Muscle of leg (tissue), 11 donors: ENCODE results near the gene ZNF618. TPM values are rescaled to one million over a fixed set of nuclear protein-coding genes. Genes with fewer than 3 reads are reported as not detected.
"Not testable (repeated sequence)": the region's sequence is repeated elsewhere in the genome, so short reads cannot be mapped to it uniquely, and the experiment has no call there.

Source experiments
- DNase-seq: peaks from one replicate; pipeline ENCODE4 v3.0.0; 2013
- H3K27ac ChIP-seq: one replicate; pipeline ENCODE4 v1.5.1; 2013; ENCODE audit warnings: mild to moderate bottlenecking, low read length, control low read depth
- H3K27me3 ChIP-seq: one replicate; pipeline ENCODE4 v1.6.1; 2013; ENCODE audit warnings: low read length; ENCODE audit not compliant: control insufficient read depth, insufficient read depth
- H3K36me3 ChIP-seq: one replicate; pipeline ENCODE4 v1.6.1; 2013; ENCODE audit warnings: low read length; ENCODE audit not compliant: control insufficient read depth, insufficient read depth
- H3K4me1 ChIP-seq: one replicate; pipeline ENCODE4 v1.6.1; 2013; ENCODE audit warnings: low read length; ENCODE audit not compliant: control insufficient read depth, insufficient read depth
- H3K4me3 ChIP-seq: one replicate; pipeline ENCODE4 v1.5.1; 2013; ENCODE audit warnings: low read length, control low read depth
- H3K9me3 ChIP-seq: replicated peaks from 2 replicates; pipeline ENCODE4 v1.6.1; 2013; ENCODE audit warnings: low read depth, low read length; ENCODE audit not compliant: control insufficient read depth
- WGBS: methylation state at CpG from one replicate; pipeline ENCODE4 v1.1.5; 2013; ENCODE audit warnings: missing lambda C conversion rate; ENCODE audit not compliant: insufficient coverage; 5-methylcytosine and 5-hydroxymethylcytosine counted together
- polyA plus RNA-seq, 8 donors: library from polyadenylated mRNA; unstranded; fragments of 120-200 nt; gene quantifications; one replicate each; pipeline versions ENCODE4 v1.2.1 to v1.2.3, GENCODE V29; 2013; ENCODE audit warnings: inconsistent platforms in 1 of 8, low replicate concordance in 1 of 8; ENCODE audit not compliant: insufficient read length in 8 of 8, insufficient read depth in 1 of 8
- total RNA-seq: library from RNA; stranded (reverse); fragments of 120-200 nt; gene quantifications from one replicate; pipeline ENCODE4 v1.2.4, GENCODE V29; 2013

The ZNF618 gene
- total and polyA plus RNA-seq, 9 donors = 6.4 to 21.8 (median 16.1) TPM

- H3K27me3 ChIP-seq = no peaks in the 10 kb centered on the region
- no peak overlapping the region for H3K27ac ChIP-seq
- DNase-seq = no peak
- peaks cover 23% of the 10 kb centered on the region for H3K36me3 ChIP-seq
- no peaks in the 10 kb centered on the region for H3K9me3 ChIP-seq
- no peak overlapping the region for H3K4me3 ChIP-seq
- peaks cover 64% of the 10 kb centered on the region for H3K4me1 ChIP-seq
- WGBS = 43% methylated on average over 1 of the region's 3 CpGs
Measured at GRCh38 chr9:113995963-113996362, 119.9 kb downstream of the ZNF618 start.

DNA sequence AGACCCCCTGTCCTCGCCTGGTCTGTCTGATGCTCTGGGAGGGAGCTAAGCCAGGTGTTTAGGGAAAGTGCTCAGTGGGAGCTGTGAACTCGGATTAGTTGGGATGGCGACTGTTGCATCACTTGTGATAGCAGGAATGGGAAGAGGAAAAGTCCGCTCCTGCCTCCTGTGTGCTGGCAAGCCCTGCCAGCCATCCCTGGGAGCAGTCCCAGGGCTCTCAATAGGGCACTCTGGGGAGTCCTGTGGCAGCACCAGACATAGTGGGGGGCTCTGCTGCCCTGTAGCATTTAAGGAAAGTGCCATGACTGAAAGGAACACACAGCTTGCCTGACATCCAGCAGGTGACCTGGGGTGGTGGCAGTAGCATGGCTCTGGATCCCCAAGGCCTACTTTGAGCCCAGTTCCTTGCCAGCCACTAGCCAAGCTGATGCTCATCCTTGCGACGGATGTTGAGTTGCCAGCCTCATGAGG is 120.5 kb downstream of the ZNF618 start:
- Histone ChIP-seq H3K4me3 (no peak overlapping the region), H3K27ac (no peak overlapping the region), H3K9me3 (no peaks in the 10 kb centered on the region), H3K36me3 (peaks cover 24% of the 10 kb centered on the region), H3K27me3 (no peaks in the 10 kb centered on the region), H3K4me1 (peaks cover 58% of the 10 kb centered on the region)
- no peak for DNase-seq
- whole genome bisulfite sequencing = 88% methylated on average over 3 of the region's 6 CpGs

DNA sequence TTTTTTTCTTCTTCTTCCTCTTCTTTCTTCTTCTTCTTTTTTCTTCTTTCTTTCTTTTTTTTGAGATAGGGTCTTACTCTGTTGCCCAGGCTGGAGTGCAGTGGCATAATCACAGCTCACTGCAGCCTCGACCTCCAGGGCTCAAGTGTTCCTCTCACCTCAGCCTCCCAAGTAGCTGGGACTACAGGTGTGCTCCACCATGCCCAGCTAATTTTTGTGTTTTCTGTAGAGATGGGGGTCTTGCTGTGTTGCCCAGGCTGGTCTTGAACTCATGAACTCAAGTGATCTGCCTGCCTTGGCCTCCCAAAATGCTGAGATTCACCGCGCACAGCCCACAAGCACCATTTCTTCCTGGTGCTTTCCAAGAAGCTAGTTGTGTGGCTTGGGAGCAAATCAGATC is 121.0 kb downstream of the ZNF618 start:
- WGBS = no CpG with 5 or more reads among the region's 3 CpGs
- H3K27ac ChIP-seq, DNase-seq, H3K9me3 ChIP-seq, H3K4me3 ChIP-seq, H3K27me3 ChIP-seq: not testable (repeated sequence)
- peaks cover 29% of the 10 kb centered on the region for H3K36me3 ChIP-seq
- peaks cover 55% of the 10 kb centered on the region for H3K4me1 ChIP-seq

DNA sequence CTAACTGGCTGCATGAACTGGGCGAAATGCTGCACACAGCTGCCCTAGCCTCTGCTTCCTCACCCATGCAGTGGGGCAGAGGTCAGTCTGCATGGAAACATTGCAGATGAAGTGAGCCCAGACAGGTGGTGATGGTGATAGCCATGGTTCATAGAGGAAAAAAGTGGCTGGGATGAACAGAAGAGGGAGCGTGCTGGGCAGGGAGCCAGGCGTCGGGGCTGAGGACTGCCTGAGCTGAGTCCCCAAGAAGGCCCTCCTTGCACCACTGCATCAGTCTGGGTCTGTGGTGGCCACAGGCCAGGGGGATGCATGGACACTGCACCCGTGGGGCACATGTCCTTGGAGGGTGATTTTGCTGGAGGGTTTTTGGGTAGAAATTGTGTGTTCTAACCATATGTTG is 121.5 kb downstream of the ZNF618 start:
- no peak for DNase-seq

DNA sequence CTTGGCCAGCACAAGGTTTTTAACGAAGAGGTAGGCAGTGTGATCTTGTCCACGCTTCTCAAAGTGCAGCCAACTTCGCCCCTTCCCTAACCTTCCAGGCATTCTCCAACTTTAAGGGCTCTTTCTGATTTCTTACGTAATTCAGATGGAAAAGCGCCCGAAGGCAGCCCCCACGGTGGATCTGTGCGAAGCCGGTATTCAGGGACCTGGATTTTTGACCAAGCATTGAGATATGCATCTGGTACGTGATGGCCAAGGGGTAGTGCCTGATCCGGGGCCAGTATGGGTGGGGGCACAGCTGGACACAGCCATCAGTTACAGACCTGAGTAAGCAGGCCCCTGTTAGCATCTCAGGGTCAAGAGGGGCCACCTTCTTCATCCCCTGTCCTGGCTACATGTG is 122.0 kb downstream of the ZNF618 start:
- WGBS = 91% methylated on average over 8 of the region's 11 CpGs
- H3K9me3 ChIP-seq = no peaks in the 10 kb centered on the region
- no peak overlapping the region for H3K27ac ChIP-seq
- H3K36me3 ChIP-seq = peaks cover 39% of the 10 kb centered on the region
- DNase-seq = no peak
- H3K4me3 ChIP-seq = no peak overlapping the region
- no peaks in the 10 kb centered on the region for H3K27me3 ChIP-seq
- peaks cover 55% of the 10 kb centered on the region for H3K4me1 ChIP-seq

More for the DNA sequence above, 121.5 kb downstream of the ZNF618 start:
- Histone ChIP-seq H3K4me3 (no peak overlapping the region), H3K9me3 (no peaks in the 10 kb centered on the region), H3K27ac (no peak overlapping the region), H3K27me3 (no peaks in the 10 kb centered on the region), H3K36me3 (peaks cover 34% of the 10 kb centered on the region), H3K4me1 (peaks cover 55% of the 10 kb centered on the region)
- WGBS = 75% methylated on average over 4 of the region's 5 CpGs

DNA sequence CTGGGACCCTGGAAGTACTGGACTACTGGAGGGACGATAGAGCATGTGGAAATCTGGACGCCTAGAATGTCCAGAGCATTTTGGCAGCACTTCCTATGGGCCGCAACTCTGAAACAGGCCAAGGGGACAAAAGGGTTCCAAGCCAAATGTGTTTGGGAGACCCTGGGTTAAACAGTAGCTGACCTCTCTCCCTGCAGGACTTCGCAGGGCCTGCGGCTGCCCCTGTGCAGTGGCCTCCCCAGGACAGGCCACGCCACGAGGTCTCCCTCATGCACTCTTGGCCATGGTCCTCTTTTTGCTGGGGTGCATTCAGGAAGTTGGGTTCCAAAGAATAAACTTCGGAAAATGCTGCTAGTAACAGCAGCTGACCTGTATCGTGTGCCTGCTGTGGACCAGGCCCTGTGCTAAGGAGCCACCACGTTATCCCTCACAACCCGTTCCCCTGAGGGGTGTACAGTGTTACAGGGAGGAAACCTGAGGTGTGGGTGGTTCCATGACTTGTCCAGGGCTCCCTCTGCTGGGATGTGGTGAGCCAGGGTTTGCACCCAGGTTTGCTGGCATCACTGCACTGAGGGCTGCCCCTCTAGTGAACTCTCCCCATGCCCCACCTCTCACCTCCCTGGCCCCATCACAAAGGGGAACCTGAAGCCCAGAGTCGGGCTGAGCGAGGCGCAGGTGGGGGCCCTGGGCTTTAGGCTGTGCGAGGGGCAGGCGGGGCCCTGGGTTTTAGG is 122.6 kb downstream of the ZNF618 start:
- Histone ChIP-seq H3K27me3 (no peaks in the 10 kb centered on the region), H3K27ac (no peak overlapping the region), H3K4me3 (no peak overlapping the region), H3K36me3 (peaks cover 41% of the 10 kb centered on the region), H3K4me1 (peaks cover 55% of the 10 kb centered on the region), H3K9me3 (no peaks in the 10 kb centered on the region)
- 61% methylated on average over 11 of the region's 16 CpGs for whole genome bisulfite sequencing
- DNase-seq = no peak

DNA sequence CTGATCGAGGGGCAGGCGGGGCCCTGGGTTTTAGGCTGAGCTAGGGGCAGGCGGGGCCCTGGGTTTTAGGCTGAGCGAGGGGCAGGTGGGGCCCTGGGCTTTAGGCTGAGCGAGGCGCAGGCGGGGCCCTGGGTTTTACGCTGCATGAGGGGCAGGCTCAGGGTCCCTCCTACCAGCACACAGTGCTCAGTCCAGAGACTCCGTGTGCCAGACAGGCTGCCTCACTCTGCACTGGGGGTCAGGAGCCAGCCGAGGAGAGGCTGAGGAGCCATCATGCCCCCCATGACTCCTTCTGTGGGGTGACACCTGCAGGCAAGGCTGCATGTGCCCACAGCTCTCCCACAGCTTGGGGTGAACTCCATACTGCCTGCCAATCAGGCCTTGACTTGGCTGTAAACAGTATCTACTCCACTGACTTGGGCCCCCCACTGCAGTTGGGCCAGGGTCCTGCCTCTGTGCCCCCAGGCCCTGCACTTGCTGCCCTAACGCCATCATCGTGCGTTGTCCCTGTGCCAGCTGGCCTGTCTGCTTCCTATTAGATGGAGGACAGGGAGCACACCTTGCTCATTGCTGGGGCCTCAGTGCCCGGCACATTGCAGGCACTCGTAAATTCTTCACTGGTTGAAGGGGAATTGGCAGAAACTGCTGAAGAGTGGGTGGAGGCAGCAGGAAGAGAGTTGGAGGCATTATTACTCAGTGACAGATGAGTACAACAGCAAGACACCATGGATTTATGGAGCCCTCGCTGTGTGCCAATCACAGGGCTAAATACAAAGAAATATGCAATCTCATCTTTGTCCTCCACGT is 123.3 kb downstream of the ZNF618 start:
- peaks cover 41% of the 10 kb centered on the region for H3K36me3 ChIP-seq
- WGBS = 77% methylated on average over 15 of the region's 17 CpGs
- no peak overlapping the region for H3K4me3 ChIP-seq
- no peaks in the 10 kb centered on the region for H3K9me3 ChIP-seq
- no peaks in the 10 kb centered on the region for H3K27me3 ChIP-seq
- H3K4me1 ChIP-seq = peaks cover 54% of the 10 kb centered on the region
- no peak for DNase-seq
- H3K27ac ChIP-seq = no peak overlapping the region

DNA sequence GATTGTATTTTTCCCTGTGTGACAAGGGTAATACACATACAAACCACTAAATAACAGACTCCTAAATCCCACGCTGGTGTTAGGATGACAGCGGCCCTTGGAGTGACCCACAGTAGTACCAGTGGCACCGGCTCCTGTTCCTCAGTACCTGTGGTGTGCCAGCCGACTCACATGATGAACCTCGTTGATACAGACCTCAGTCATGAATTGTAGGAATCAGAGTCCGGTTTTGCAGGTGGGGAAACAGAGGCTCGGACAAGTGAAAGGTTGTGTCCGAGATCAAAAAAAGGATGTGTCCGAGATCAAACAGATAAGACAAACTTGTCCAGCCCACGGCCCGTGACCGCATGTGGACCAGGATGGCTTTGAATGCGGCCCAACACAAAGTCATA is 124.0 kb downstream of the ZNF618 start:
- WGBS = 89% methylated on average over 8 of the region's 13 CpGs
- Histone ChIP-seq H3K4me1 (peaks cover 56% of the 10 kb centered on the region), H3K27me3 (no peaks in the 10 kb centered on the region), H3K4me3 (no peak overlapping the region), H3K9me3 (no peaks in the 10 kb centered on the region), H3K36me3 (peaks cover 43% of the 10 kb centered on the region), H3K27ac (no peak overlapping the region)
- DNase-seq = no peak

GRCh38 chr9:114000671-114001409 is 124.7 kb downstream of the ZNF618 start:
- H3K27ac ChIP-seq = no peak overlapping the region
- H3K9me3 ChIP-seq = no peaks in the 10 kb centered on the region
- no peaks in the 10 kb centered on the region for H3K27me3 ChIP-seq
- peaks cover 59% of the 10 kb centered on the region for H3K4me1 ChIP-seq
- WGBS = 92% methylated on average over 6 of the region's 8 CpGs
- DNase-seq = no peak
- no peak overlapping the region for H3K4me3 ChIP-seq
- H3K36me3 ChIP-seq = peaks cover 50% of the 10 kb centered on the region

DNA sequence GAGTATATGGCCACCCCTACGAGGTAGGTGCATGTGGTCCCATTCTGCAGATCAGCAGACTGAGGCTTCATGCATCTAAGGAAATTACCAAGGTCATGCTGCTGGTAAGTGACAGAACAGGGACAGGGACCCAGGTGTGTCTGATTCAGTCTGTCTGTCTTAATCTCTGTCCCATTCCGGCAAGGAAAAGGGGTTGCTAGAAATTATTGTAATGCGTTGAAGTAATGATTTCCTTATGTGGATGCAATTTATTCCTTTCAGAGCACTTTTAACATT is 125.2 kb downstream of the ZNF618 start:
- H3K4me1 ChIP-seq = peaks cover 54% of the 10 kb centered on the region
- H3K9me3 ChIP-seq = no peaks in the 10 kb centered on the region
- H3K27ac ChIP-seq = no peak overlapping the region
- 100% methylated on average over 1 of the region's 3 CpGs for WGBS
- peaks cover 55% of the 10 kb centered on the region for H3K36me3 ChIP-seq
- DNase-seq = no peak
- peaks cover 1% of the 10 kb centered on the region for H3K27me3 ChIP-seq
- no peak overlapping the region for H3K4me3 ChIP-seq
